Measurements from ENCODE around the gene FBN1.

FBN1 gene

GRCh38 chr15:48536681-48537091, 108.8 kb downstream of the FBN1 start:
- TF ChIP-seq GATA1 (IDR thresholded peaks at IDR 0.05; ENCODE audit: low read depth, low read length): no peak
- TF ChIP-seq POLR2A (IDR thresholded peaks at IDR 0.05; ENCODE audit: low read length): no peak
- no peak for DNase-seq

GRCh38 chr15:48533982-48534381, 111.5 kb downstream of the FBN1 start:
- TF ChIP-seq POLR2A (IDR thresholded peaks at IDR 0.05; ENCODE audit: low read length) (no peak), GATA1 (IDR thresholded peaks at IDR 0.05; ENCODE audit: low read depth, low read length) (no peak)
- no peak for DNase-seq

GRCh38 chr15:48532946-48533345, 112.6 kb downstream of the FBN1 start:
- no peak for DNase-seq
- TF ChIP-seq POLR2A (IDR thresholded peaks at IDR 0.05; ENCODE audit: low read length) (no peak), GATA1 (IDR thresholded peaks at IDR 0.05; ENCODE audit: low read depth, low read length) (no peak)

GRCh38 chr15:48530528-48530927, 115.0 kb downstream of the FBN1 start:
- TF ChIP-seq GATA1 (IDR thresholded peaks at IDR 0.05; ENCODE audit: low read depth, low read length): no peak
- no peak for TF ChIP-seq POLR2A (IDR thresholded peaks at IDR 0.05; ENCODE audit: low read length)
- DNase-seq: no peak

- TF ChIP-seq POLR2A (IDR thresholded peaks at IDR 0.05; ENCODE audit: low read length) (no peak), GATA1 (IDR thresholded peaks at IDR 0.05; ENCODE audit: low read depth, low read length) (no peak)
- no peak for DNase-seq
These were observed 116.6 kb downstream of the FBN1 start for GRCh38 chr15:48528921-48529320.

- TF ChIP-seq GATA1 (IDR thresholded peaks at IDR 0.05; ENCODE audit: low read depth, low read length) (no peak), POLR2A (IDR thresholded peaks at IDR 0.05; ENCODE audit: low read length) (no peak)
- no peak for DNase-seq
These were observed 118.0 kb downstream of the FBN1 start for GRCh38 chr15:48527517-48527916.

GRCh38 chr15:48522911-48523310, 122.6 kb downstream of the FBN1 start:
- no peak for DNase-seq
- TF ChIP-seq GATA1 (IDR thresholded peaks at IDR 0.05; ENCODE audit: low read depth, low read length) (no peak), POLR2A (IDR thresholded peaks at IDR 0.05; ENCODE audit: low read length) (no peak)

GRCh38 chr15:48522123-48522522, 123.4 kb downstream of the FBN1 start:
- no peak for TF ChIP-seq GATA1 (IDR thresholded peaks at IDR 0.05; ENCODE audit: low read depth, low read length)
- no peak for DNase-seq

- DNase-seq: no peak
- no peak for TF ChIP-seq POLR2A (IDR thresholded peaks at IDR 0.05; ENCODE audit: low read length)
- no peak for TF ChIP-seq GATA1 (IDR thresholded peaks at IDR 0.05; ENCODE audit: low read depth, low read length)
These were observed 124.9 kb downstream of the FBN1 start for GRCh38 chr15:48520376-48521155.

GRCh38 chr15:48516121-48516520, 129.4 kb downstream of the FBN1 start:
- no peak for DNase-seq
- TF ChIP-seq POLR2A (IDR thresholded peaks at IDR 0.05; ENCODE audit: low read length) (no peak), GATA1 (IDR thresholded peaks at IDR 0.05; ENCODE audit: low read depth, low read length) (no peak)

- no peak for TF ChIP-seq GATA1 (IDR thresholded peaks at IDR 0.05; ENCODE audit: low read depth, low read length)
- TF ChIP-seq POLR2A (IDR thresholded peaks at IDR 0.05; ENCODE audit: low read length): no peak
- DNase-seq: no peak
These were observed 130.0 kb downstream of the FBN1 start for GRCh38 chr15:48515500-48515899.

GRCh38 chr15:48514103-48514816, 131.2 kb downstream of the FBN1 start:
- DNase-seq: no peak
- TF ChIP-seq GATA1 (IDR thresholded peaks at IDR 0.05; ENCODE audit: low read depth, low read length): no peak
- TF ChIP-seq POLR2A (IDR thresholded peaks at IDR 0.05; ENCODE audit: low read length): no peak

GRCh38 chr15:48510976-48511375, 134.5 kb downstream of the FBN1 start:
- no peak for TF ChIP-seq POLR2A (IDR thresholded peaks at IDR 0.05; ENCODE audit: low read length)
- TF ChIP-seq GATA1 (IDR thresholded peaks at IDR 0.05; ENCODE audit: low read depth, low read length): no peak
- no peak for DNase-seq

GRCh38 chr15:48507416-48508065, 138.0 kb downstream of the FBN1 start:
- DNase-seq: peak; percentile 76 to 83

More at GRCh38 chr15:48507416-48508065, 138.0 kb downstream of the FBN1 start:
- TF ChIP-seq GATA1 (IDR thresholded peaks at IDR 0.05; ENCODE audit: low read depth, low read length) (no peak), POLR2A (IDR thresholded peaks at IDR 0.05; ENCODE audit: low read length) (no peak)
